ENCODE data around the gene SEMA3B. TPM values are rescaled to one million over a fixed set of nuclear protein-coding genes. Genes with fewer than 3 reads are reported as not detected.

Gene SEMA3B
- total RNA-seq, 4 donors from 2014 or later = 21.0 to 31.0 (median 26.5) TPM

DNA sequence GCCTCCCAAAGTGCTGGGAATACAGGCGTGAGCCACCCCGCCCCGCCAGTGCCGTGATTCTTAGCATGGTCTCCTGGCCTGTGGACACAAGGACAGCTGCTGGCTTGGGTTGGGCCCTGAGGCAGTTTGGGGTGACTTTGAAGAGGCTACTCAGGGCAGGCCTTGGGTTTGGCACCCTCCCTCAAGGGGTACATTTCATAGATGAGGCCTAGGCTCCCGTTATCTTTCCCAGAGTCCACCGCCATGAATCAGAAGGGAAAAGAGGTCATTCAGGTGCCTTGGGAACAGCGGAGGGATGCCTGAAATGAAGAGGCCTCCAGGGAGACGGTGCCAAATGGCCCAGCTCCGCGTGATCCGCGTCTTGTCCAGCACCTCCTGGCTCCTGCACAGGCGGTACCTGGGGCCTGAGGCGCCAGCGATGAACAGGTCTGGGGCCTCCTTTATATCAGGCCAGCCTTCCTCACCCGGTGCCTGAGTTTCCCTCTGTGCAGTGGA, 23.6 kb upstream of the SEMA3B start:
- Histone ChIP-seq H3K27ac (peak overlapping the region; percentile 55 to 86 (median 79)), H3K36me3 (no peaks in the 10 kb centered on the region), H3K27me3 (no peaks in the 10 kb centered on the region), H3K9me3 (no peaks in the 10 kb centered on the region), H3K4me1 (peaks cover 50 to 92% of the 10 kb centered on the region in 2 donors), H3K4me3 (replicated peaks in 1 of 3) (peak overlapping the region in 1 of 3 donors; percentile 18)
- intact Hi-C loops (cut with DNase I) = no loop called here
- TF ChIP-seq POLR2A (IDR thresholded peaks at IDR 0.05) = no peak
- TF ChIP-seq, protein P1, sequence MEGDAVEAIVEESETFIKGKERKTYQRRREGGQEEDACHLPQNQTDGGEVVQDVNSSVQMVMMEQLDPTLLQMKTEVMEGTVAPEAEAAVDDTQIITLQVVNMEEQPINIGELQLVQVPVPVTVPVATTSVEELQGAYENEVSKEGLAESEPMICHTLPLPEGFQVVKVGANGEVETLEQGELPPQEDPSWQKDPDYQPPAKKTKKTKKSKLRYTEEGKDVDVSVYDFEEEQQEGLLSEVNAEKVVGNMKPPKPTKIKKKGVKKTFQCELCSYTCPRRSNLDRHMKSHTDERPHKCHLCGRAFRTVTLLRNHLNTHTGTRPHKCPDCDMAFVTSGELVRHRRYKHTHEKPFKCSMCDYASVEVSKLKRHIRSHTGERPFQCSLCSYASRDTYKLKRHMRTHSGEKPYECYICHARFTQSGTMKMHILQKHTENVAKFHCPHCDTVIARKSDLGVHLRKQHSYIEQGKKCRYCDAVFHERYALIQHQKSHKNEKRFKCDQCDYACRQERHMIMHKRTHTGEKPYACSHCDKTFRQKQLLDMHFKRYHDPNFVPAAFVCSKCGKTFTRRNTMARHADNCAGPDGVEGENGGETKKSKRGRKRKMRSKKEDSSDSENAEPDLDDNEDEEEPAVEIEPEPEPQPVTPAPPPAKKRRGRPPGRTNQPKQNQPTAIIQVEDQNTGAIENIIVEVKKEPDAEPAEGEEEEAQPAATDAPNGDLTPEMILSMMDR (IDR thresholded peaks at IDR 0.05) = no peak
- DNase-seq = no peak
- 77 to 81% methylated on average over 5 to 16 of the region's 16 CpGs for WGBS, 2 donors

DNA sequence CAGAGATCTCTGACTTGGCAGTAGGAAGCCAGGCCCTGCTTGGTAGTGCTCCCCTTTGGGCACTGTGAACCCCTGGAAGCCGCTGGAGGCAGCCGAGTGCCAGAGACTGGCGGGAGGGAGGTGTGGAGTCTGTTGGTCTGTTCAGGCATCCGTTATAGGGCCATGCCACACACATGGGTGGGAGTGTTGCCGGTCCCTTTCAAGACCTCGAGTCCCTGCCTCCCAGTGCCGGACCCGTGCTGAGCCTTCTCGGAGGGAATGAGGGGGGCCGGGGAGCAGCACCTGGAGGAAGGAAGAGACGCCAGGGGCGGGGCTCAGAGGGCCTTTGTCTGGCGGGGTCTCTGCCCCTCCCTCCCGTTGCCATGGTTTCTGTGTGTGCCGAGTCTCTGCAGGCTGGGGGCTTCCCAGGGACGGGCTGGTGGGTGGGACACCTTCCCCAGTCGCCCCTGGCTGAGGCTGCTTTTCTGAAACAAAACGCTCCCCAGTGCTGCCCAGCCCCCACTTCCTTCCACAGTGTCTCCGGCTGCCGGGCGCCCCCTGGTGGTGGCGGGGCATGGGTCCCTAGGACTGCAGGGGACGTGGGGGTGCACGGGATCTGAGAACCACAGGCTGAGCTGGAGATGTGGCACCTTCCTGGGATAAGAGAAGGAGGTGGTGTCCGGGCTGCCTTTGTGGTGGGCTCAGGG, 23.0 kb upstream of the SEMA3B start:
- peak overlapping the region in 1 of 3 donors; percentile 18 for H3K4me3 ChIP-seq (replicated peaks in 1 of 3)
- DNase-seq = peak; percentile 90 to 94
- H3K4me1 ChIP-seq = peaks cover 51 to 93% of the 10 kb centered on the region in 2 donors
- TF ChIP-seq POLR2A (IDR thresholded peaks at IDR 0.05) = no peak
- TF ChIP-seq, protein P1 (IDR thresholded peaks at IDR 0.05) = peak; percentile 92 to 98 (median 96)
- intact Hi-C loops (cut with DNase I) = no loop called here
- no peaks in the 10 kb centered on the region for H3K9me3 ChIP-seq
- H3K27me3 ChIP-seq = no peaks in the 10 kb centered on the region
- H3K36me3 ChIP-seq = no peaks in the 10 kb centered on the region
- H3K27ac ChIP-seq = peak overlapping the region; percentile 55 to 86 (median 79)
- WGBS, 2 donors = 0 to 9% methylated on average over 4 to 13 of the region's 25 CpGs

DNA sequence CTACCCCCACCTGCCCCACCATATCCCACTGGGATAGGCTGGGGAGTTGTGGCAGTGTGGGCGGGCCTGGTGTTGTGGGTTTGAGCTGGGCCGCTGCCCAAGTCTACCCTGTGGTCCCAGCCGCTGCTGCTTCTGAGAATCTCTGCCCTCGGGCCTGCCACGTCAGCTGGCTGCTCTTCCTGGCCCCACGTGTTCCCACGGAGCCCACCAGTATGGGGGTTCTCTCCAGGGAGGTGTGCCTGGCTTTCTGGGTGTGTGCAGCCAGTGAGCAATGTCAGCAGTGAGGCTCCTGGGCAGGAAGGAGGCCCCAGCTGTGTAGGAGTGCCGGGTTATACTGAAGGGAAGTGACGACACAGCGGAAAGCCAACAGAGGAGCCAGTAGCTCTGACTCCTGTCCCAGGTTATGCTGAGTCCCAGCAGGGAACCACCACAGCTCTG, 22.4 kb upstream of the SEMA3B start:
- Histone ChIP-seq H3K27me3 (no peaks in the 10 kb centered on the region), H3K36me3 (no peaks in the 10 kb centered on the region), H3K4me3 (replicated peaks in 1 of 3) (no peak overlapping the region), H3K27ac (peak overlapping the region; percentile 17 to 86 (median 79)), H3K4me1 (peaks cover 54 to 93% of the 10 kb centered on the region in 2 donors), H3K9me3 (no peaks in the 10 kb centered on the region)
- TF ChIP-seq POLR2A (IDR thresholded peaks at IDR 0.05) = no peak
- TF ChIP-seq, protein P1 (IDR thresholded peaks at IDR 0.05) = peak in 1 of 6 experiments; percentile 18
- WGBS, 2 donors = 31 to 71% methylated on average over 3 to 10 of the region's 10 CpGs
- intact Hi-C loops (cut with DNase I) = no loop called here
- no peak for DNase-seq

DNA sequence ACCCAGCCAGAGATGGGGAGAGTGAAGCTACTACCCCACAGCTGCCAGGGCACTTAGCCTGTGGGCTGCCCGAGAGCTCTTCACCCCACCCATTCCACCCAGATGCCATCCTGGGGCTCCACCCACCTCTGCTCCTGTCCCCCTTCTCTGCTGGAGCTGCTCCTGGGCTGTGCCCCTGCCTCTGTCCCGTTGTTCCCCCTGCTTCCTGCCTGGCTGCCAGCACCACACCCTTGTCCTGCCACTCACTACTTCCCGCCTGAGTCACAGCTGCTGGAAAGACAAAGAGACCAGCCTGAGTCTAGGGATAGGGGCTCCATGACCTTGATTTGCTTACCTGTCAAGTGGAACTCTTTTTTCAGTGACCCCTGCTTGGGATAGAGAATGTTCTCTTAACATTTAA, 20.6 kb upstream of the SEMA3B start:
- H3K9me3 ChIP-seq = no peaks in the 10 kb centered on the region
- no peak overlapping the region for H3K4me3 ChIP-seq (replicated peaks in 1 of 3)
- WGBS, 2 donors = 19 to 43% methylated on average over 2 to 3 of the region's 3 CpGs
- H3K27me3 ChIP-seq = no peaks in the 10 kb centered on the region
- peak; percentile 47 to 48 for DNase-seq
- intact Hi-C loops (cut with DNase I) = no loop called here
- H3K4me1 ChIP-seq = peaks cover 41 to 75% of the 10 kb centered on the region in 2 donors
- H3K36me3 ChIP-seq = peaks cover 11 to 12% of the 10 kb centered on the region in 2 donors
- H3K27ac ChIP-seq = peak overlapping the region; percentile 30 to 86 (median 58)
- TF ChIP-seq, protein P1 (IDR thresholded peaks at IDR 0.05) = no peak
- TF ChIP-seq POLR2A (IDR thresholded peaks at IDR 0.05) = no peak

DNA sequence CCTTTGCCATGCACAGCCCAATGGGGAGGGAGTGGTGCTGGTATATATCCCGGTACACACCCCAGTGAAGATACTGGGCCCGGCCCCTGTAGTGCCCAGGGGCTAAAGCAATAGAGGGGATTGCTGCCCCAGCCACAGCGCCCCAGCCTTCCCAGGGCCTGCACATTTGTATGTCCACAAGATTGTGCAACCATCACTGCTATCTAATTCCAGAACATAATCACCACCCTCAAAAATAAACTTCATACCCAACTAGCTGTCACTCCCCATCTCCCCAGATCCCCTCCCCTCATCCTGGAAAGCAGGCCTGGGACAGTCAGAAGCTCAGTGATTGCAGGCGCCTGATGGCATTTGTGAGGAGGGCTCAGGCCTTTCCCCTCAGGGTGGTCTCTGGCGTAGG, 19.5 kb upstream of the SEMA3B start:
- H3K36me3 ChIP-seq = peaks cover 12 to 15% of the 10 kb centered on the region in 2 donors
- 85 to 89% methylated on average over 4 to 5 of the region's 5 CpGs for WGBS, 2 donors
- no peak for DNase-seq
- TF ChIP-seq, protein P1 (IDR thresholded peaks at IDR 0.05) = no peak
- no peak for TF ChIP-seq POLR2A (IDR thresholded peaks at IDR 0.05)
- no peak overlapping the region for H3K4me3 ChIP-seq (replicated peaks in 1 of 3)
- peaks cover 38 to 74% of the 10 kb centered on the region in 2 donors for H3K4me1 ChIP-seq
- H3K27ac ChIP-seq = peak overlapping the region in 2 of 3 donors; percentile 58 to 86
- H3K9me3 ChIP-seq = no peaks in the 10 kb centered on the region
- no peaks in the 10 kb centered on the region for H3K27me3 ChIP-seq
- intact Hi-C loops (cut with DNase I) = no loop called here
